IPS-18a (cell line): ENCODE results near the gene DYNLT2B.
"Not testable (repeated sequence)": the region's sequence is repeated elsewhere in the genome, so short reads cannot be mapped to it uniquely, and the experiment has no call there.

Experiments used
- H3K27ac ChIP-seq: one replicate; pipeline ENCODE4 v1.5.1; 2013; ENCODE audit warnings: low read length
- H3K27me3 ChIP-seq: one replicate; pipeline ENCODE4 v1.6.1; 2013; ENCODE audit warnings: mild to moderate bottlenecking, low read length; ENCODE audit not compliant: control insufficient read depth, insufficient read depth
- H3K36me3 ChIP-seq: one replicate; pipeline ENCODE4 v1.6.1; 2013; ENCODE audit warnings: low read depth, low read length; ENCODE audit not compliant: control insufficient read depth
- H3K4me1 ChIP-seq: one replicate; pipeline ENCODE4 v1.6.1; 2013; ENCODE audit warnings: low read depth, low read length; ENCODE audit not compliant: control insufficient read depth
- H3K4me3 ChIP-seq: one replicate; pipeline ENCODE4 v1.5.1; 2013; ENCODE audit warnings: low read length
- H3K9ac ChIP-seq: one replicate; pipeline ENCODE4 v1.6.1; 2013; ENCODE audit warnings: mild to moderate bottlenecking, low read length, moderate library complexity
- H3K9me3 ChIP-seq: one replicate; pipeline ENCODE4 v1.6.1; 2013; ENCODE audit warnings: low read depth, low read length; ENCODE audit not compliant: control insufficient read depth

The DYNLT2B gene

GRCh38 chr3:196343917-196344316 lies 25.9 kb upstream of the DYNLT2B start:
- H3K36me3 ChIP-seq, H3K9me3 ChIP-seq, H3K27ac ChIP-seq, H3K4me3 ChIP-seq, H3K27me3 ChIP-seq, H3K9ac ChIP-seq, H3K4me1 ChIP-seq: not testable (repeated sequence)

DNA sequence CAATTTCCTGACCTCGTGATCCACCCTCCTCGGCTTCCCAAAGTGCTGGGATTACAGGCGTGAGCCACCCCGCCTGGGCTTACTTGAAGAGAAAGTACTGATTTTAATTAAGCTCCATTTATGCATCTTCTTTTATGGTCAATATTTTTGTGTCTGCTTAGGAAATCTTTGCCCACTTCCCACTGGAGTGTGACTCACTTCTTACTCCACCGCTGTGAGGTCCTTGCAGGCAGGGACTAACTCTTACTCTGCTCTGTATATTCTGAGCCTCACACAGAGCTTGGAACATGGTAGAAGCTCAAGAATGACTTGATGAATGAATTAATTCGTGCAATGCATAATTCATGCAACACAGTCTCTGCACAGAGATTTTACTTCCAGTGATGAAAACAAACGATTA lies 23.1 kb upstream of the DYNLT2B start:
- no peak overlapping the region for H3K9ac ChIP-seq
- H3K27ac ChIP-seq = no peak overlapping the region
- no peaks in the 10 kb centered on the region for H3K9me3 ChIP-seq
- no peak overlapping the region for H3K4me3 ChIP-seq
- H3K27me3 ChIP-seq = no peaks in the 10 kb centered on the region
- no peaks in the 10 kb centered on the region for H3K36me3 ChIP-seq
- no peaks in the 10 kb centered on the region for H3K4me1 ChIP-seq

GRCh38 chr3:196340466-196340865 lies 22.4 kb upstream of the DYNLT2B start:
- Histone ChIP-seq H3K4me1 (no peaks in the 10 kb centered on the region), H3K27ac (no peak overlapping the region), H3K9me3 (no peaks in the 10 kb centered on the region), H3K27me3 (no peaks in the 10 kb centered on the region), H3K4me3 (no peak overlapping the region), H3K36me3 (no peaks in the 10 kb centered on the region), H3K9ac (no peak overlapping the region)

DNA sequence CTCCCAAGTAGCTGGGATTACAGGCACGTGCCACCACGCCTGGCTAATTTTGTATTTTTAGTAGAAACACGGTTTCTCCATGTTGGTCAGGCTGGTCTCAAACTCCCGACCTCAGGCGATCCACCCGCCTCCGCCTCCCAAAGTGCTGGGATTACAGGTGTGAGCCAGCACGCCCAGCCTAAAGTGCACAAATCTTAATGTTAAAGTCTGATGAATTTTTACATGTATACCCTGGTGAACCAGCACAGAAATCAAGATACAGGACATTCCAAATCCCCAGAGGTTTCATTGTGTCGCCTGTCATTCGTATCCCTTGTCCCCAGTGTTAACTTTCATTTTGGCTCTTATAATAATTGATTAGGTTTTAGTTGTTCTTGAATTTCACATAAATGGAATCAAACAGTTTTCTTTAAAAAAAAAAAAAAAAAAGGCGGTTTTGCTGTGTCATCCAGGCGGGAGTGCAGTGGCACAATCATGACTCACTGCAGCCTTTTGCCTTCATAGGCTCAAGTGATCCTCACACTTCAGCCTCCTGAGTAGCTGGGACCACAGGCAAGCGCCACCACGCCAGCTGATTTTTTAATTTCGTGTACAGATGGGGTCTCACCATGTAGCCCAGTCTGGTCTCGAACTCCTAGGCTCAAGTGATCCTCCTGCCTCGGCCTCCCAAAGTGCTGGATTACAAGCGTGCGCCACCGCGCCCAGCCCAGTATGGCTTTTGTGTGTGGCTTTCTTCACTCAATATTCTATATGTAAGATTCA lies 21.6 kb upstream of the DYNLT2B start:
- Histone ChIP-seq H3K27ac (no peak overlapping the region), H3K4me1 (no peaks in the 10 kb centered on the region), H3K27me3 (no peaks in the 10 kb centered on the region), H3K4me3 (no peak overlapping the region), H3K9me3 (no peaks in the 10 kb centered on the region), H3K36me3 (no peaks in the 10 kb centered on the region), H3K9ac (no peak overlapping the region)

- H3K9ac ChIP-seq = no peak overlapping the region
- no peaks in the 10 kb centered on the region for H3K4me1 ChIP-seq
- no peak overlapping the region for H3K4me3 ChIP-seq
Measured at GRCh38 chr3:196339044-196339443, 21.0 kb upstream of the DYNLT2B start.

GRCh38 chr3:196336319-196337145 lies 18.5 kb upstream of the DYNLT2B start:
- no peaks in the 10 kb centered on the region for H3K36me3 ChIP-seq
- no peak overlapping the region for H3K4me3 ChIP-seq
- no peak overlapping the region for H3K27ac ChIP-seq
- H3K9ac ChIP-seq = no peak overlapping the region
- H3K9me3 ChIP-seq = no peaks in the 10 kb centered on the region
- no peaks in the 10 kb centered on the region for H3K4me1 ChIP-seq
- no peaks in the 10 kb centered on the region for H3K27me3 ChIP-seq

More at GRCh38 chr3:196339044-196339443, 21.0 kb upstream of the DYNLT2B start:
- H3K27ac ChIP-seq = no peak overlapping the region
- H3K36me3 ChIP-seq = no peaks in the 10 kb centered on the region
- no peaks in the 10 kb centered on the region for H3K9me3 ChIP-seq
- no peaks in the 10 kb centered on the region for H3K27me3 ChIP-seq

DNA sequence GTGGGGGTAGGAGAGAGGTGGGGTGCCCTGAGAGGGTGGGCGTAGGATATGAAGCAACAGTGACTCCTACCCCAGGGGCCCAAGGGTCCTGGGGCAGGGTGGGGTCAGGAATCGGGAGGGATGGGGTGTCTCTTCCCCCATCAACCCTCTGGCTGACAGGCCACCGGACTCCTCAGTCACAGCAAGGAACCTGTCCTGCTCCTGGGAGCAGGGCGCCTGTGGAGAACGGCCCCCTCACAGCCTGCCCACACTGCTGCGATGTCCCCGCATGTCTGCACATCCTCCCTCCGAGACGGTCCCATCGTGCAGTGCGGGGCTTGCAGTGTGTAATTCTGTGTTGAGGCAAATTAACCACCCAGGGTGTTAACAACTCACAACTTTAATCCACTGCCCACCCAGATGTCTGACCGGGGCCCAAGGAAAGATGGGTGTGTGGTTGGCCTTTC lies 17.5 kb upstream of the DYNLT2B start:
- no peaks in the 10 kb centered on the region for H3K27me3 ChIP-seq
- no peaks in the 10 kb centered on the region for H3K36me3 ChIP-seq
- H3K4me1 ChIP-seq = no peaks in the 10 kb centered on the region
- no peaks in the 10 kb centered on the region for H3K9me3 ChIP-seq
- no peak overlapping the region for H3K9ac ChIP-seq
- no peak overlapping the region for H3K4me3 ChIP-seq
- H3K27ac ChIP-seq = no peak overlapping the region

GRCh38 chr3:196334982-196335381 lies 16.9 kb upstream of the DYNLT2B start:
- Histone ChIP-seq H3K9me3 (no peaks in the 10 kb centered on the region), H3K27me3 (no peaks in the 10 kb centered on the region), H3K36me3 (no peaks in the 10 kb centered on the region), H3K9ac (no peak overlapping the region), H3K4me3 (no peak overlapping the region), H3K4me1 (no peaks in the 10 kb centered on the region), H3K27ac (no peak overlapping the region)

- H3K9me3 ChIP-seq = no peaks in the 10 kb centered on the region
- no peaks in the 10 kb centered on the region for H3K36me3 ChIP-seq
- H3K9ac ChIP-seq = no peak overlapping the region
- no peak overlapping the region for H3K4me3 ChIP-seq
- no peaks in the 10 kb centered on the region for H3K4me1 ChIP-seq
- no peak overlapping the region for H3K27ac ChIP-seq
- no peaks in the 10 kb centered on the region for H3K27me3 ChIP-seq
Measured at GRCh38 chr3:196332168-196332567, 14.1 kb upstream of the DYNLT2B start.

DNA sequence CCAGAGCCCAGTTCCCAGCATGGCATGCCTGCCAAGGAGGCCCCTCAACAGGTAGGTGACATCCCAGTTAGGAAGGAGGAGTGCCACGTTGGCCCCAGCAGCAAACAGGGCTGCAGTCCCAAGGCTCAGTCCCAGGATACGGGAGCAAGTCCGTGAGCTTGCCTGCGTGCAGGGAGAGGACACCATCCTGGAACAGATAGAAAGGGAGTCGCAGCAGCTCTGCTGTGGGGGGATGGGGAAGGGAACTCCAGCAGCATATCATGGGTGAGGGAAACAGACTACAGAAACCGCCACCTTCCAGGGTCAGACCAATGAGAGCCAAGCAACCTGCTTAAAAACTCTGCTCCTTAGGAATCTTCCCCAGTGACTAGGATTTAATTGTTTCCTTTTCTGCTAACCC lies 9.4 kb upstream of the DYNLT2B start:
- Histone ChIP-seq H3K4me3 (no peak overlapping the region), H3K4me1 (no peaks in the 10 kb centered on the region), H3K9ac (no peak overlapping the region), H3K9me3 (no peaks in the 10 kb centered on the region), H3K27me3 (no peaks in the 10 kb centered on the region), H3K36me3 (no peaks in the 10 kb centered on the region), H3K27ac (no peak overlapping the region)

DNA sequence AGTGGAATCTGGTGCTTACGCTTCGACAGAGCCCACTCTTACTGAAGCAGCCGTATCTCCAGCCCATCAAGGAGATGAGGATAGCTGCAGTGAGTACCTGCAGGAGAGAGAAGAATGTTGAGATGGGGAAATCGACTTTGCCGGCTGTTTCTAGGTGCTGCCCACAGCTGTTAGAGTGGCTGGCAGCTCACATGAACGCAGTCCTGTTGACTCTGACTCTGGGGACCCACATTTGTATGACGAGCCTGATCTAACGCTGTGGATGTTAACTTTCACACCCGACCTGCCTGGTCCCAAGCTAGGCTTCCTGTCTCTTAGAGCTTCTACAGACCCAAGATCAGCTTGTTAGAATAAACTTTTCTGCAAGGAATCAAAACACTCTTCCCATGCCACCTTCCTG lies 8.9 kb upstream of the DYNLT2B start:
- no peaks in the 10 kb centered on the region for H3K27me3 ChIP-seq
- no peaks in the 10 kb centered on the region for H3K4me1 ChIP-seq
- no peak overlapping the region for H3K4me3 ChIP-seq
- H3K9me3 ChIP-seq = no peaks in the 10 kb centered on the region
- H3K36me3 ChIP-seq = no peaks in the 10 kb centered on the region
- no peak overlapping the region for H3K9ac ChIP-seq
- H3K27ac ChIP-seq = no peak overlapping the region

DNA sequence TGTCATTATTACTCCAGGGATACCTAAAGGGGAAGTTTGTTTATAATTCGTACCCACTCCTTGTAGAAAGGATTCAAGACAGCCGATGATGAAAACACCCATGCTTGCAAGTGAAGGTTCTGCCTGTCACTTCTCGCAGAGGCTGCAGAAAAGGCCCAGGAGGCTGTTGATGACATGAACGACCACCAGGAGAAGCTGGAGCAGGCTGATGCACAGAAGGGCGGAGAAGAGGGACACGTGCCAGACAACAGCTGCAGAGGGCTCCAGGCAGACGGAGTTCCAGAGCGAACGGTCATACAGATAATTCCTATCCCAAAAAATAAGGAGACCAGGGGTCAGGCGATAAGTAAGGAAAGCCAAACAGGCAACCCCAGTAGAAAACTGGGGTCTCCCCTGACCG lies 5.7 kb upstream of the DYNLT2B start:
- H3K9me3 ChIP-seq = no peaks in the 10 kb centered on the region
- no peaks in the 10 kb centered on the region for H3K36me3 ChIP-seq
- H3K27ac ChIP-seq = no peak overlapping the region
- no peak overlapping the region for H3K9ac ChIP-seq
- no peak overlapping the region for H3K4me3 ChIP-seq
- no peaks in the 10 kb centered on the region for H3K27me3 ChIP-seq
- no peaks in the 10 kb centered on the region for H3K4me1 ChIP-seq
